ENCODE results near the gene TXNDC17. TPM values are rescaled to one million over a fixed set of nuclear protein-coding genes. Genes with fewer than 3 reads are reported as not detected.
A peak's percentile ranks its signal among the peaks of the same experiment; 100 is the strongest.
"Not testable (repeated sequence)": the region's sequence is repeated elsewhere in the genome, so short reads cannot be mapped to it uniquely, and the experiment has no call there.

The TXNDC17 gene
- total RNA-seq, result 100 to 1,000 TPM in 3 of 8 experiments, 10 to 100 TPM in 5; 70.5 to 168 (median 94.7) TPM

DNA sequence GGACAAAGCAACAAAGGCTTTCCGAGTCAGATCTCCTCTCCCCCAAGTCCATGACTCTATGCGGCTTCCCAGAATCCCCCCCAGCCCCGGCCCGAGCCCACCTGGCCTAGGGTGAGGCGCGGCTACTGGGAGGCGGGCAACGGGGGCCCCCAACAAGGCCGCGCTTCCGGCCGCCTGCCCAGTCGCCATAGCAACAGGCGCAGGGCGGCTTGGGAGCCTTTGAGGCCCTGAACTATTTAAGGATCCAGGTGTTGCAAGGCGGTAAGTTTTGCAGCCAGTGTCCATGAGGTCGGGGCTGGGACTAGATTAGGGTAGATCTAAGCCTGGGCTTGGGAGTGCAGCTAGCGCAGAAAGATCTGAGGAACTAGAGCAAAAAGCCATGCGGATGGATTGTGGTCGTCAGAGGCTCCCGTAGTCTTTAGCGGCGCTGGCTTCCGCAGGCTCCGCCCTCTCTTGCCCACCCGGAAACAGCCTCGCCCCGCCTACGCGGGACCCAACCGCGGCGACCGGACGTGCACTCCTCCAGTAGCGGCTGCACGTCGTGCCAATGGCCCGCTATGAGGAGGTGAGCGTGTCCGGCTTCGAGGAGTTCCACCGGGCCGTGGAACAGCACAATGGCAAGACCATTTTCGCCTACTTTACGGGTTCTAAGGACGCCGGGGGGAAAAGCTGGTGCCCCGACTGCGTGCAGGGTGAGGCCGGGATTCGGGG, at the start of gene TXNDC17, which contains the start of gene KIAA0753:
TSS of gene TXNDC17 (plus strand) at position 525 of the 711 bp plus-strand sequence. CDS start at position 548, 23 bp downstream.
TSS of gene KIAA0753 (minus strand) at position 176 of the 711 bp plus-strand sequence. CDS start 5,608 bp downstream, outside the sequence.
- Histone ChIP-seq H3K27ac (peak within 1 kb of the TSS; percentile 80 to 91), H3K4me1 (replicated peaks in 1 of 2) (peaks cover 17 to 18% of the 10 kb centered on the region in 2 donors), H3K4me3 (peak within 1 kb of the TSS; percentile 45 to 83 (median 69))
- 0 to 4% (median 0%) methylated on average over 1 to 18 of the region's 52 CpGs; no CpG with 5 or more reads in 3 of the 10 experiments for WGBS, 10 experiments
- ATAC-seq (replicated peaks in 6 of 8), result peak; percentile 83 to 92 (median 91)
- in situ Hi-C loops (cut with MboI; ENCODE audit: low pct_unique_long_range_greater_than_20kb in 2 of 9, low sequenced_read_pairs in 9 of 9, unreplicated experiment in 9 of 9), result no loop called here

DNA sequence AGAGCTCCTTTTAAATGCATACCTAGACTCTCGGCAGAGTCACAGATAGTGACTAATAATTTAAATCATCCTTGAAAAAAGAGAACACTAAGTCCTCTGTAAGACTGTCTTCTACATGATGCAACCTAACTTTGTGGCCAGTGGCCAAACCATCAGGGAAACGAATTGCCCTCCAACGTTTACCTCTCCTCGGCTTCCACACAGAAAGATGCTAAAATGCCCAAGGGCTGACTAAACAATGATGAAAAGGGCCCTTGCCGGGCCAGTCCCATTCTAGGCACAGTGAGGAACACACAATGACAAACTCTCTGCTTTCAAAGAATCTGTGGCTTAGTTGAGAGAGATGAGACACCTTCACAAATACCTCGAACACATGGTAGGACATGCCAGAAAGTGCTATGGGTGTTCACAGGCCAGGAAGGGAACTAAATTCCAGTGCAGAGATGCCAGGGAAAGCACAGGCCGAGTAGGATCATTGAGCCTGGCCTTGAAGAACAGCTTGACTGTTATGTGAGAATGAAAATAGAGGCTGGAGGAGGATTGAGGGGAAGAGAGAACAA, 49.2 kb upstream of the TXNDC17 start:
- in situ Hi-C loops (cut with MboI; ENCODE audit: low pct_unique_long_range_greater_than_20kb in 2 of 9, low sequenced_read_pairs in 9 of 9, unreplicated experiment in 9 of 9), result no loop called here
- ATAC-seq (replicated peaks in 6 of 8), result peak in 3 of 8 experiments; percentile 31 to 79 (median 53)
- Histone ChIP-seq H3K4me1 (replicated peaks in 1 of 2) (no peaks in the 10 kb centered on the region), H3K4me3 (no peak overlapping the region), H3K27ac (no peak overlapping the region)
- WGBS, 10 experiments, result 0 to 100% (median 64%) methylated on average over 1 to 7 of the region's 7 CpGs

DNA sequence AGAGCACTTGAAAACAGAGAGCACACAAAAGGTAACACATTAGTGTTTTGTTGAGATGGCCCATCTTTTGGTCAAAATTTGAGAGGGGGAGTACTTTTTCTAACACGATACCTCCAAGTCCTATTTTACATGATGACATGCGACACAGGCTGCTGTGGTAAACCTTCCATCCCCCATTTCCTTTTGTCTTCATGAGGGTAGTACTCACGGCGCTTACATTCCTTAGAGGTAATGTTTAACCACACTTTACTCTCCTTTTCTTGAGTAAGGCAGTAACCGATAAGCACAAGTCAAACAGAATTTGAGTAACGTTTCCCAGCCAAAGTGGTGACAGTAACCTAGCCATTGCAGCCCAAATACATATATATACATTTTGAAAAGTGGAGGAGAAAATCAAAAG, 48.7 kb upstream of the TXNDC17 start:
- H3K4me3 ChIP-seq, result no peak overlapping the region
- in situ Hi-C loops (cut with MboI; ENCODE audit: low pct_unique_long_range_greater_than_20kb in 2 of 9, low sequenced_read_pairs in 9 of 9, unreplicated experiment in 9 of 9), result no loop called here
- no peaks in the 10 kb centered on the region for H3K4me1 ChIP-seq (replicated peaks in 1 of 2)
- no peak for ATAC-seq (replicated peaks in 6 of 8)
- no peak overlapping the region for H3K27ac ChIP-seq
- 12 to 100% (median 39%) methylated on average over 1 to 6 of the region's 6 CpGs for WGBS, 10 experiments

DNA sequence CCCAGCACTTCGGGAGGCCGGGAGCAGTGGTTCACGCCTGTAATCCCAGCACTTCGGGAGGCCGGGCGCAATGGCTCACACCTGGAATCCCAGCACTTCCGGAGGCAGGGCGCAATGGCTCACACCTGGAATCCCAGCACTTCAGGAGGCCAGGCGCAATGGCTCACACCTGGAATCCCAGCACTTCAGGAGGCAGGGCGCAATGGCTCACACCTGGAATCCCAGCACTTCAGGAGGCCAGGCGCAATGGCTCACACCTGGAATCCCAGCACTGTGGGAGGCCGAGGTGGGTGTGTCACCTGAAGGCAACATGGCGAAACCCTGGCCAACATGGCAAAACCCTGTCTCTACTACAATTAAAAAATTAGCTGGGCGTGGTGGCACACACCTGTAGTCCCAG, 47.5 kb upstream of the TXNDC17 start:
- H3K27ac ChIP-seq; H3K4me3 ChIP-seq; in situ Hi-C loops (cut with MboI; ENCODE audit: low pct_unique_long_range_greater_than_20kb in 2 of 9, low sequenced_read_pairs in 9 of 9, unreplicated experiment in 9 of 9); ATAC-seq (replicated peaks in 6 of 8); H3K4me1 ChIP-seq (replicated peaks in 1 of 2): not testable (repeated sequence)
- WGBS, 10 experiments, result 98 to 100% (median 100%) methylated on average over 1 to 10 of the region's 14 CpGs; no CpG with 5 or more reads in 5 of the 10 experiments

DNA sequence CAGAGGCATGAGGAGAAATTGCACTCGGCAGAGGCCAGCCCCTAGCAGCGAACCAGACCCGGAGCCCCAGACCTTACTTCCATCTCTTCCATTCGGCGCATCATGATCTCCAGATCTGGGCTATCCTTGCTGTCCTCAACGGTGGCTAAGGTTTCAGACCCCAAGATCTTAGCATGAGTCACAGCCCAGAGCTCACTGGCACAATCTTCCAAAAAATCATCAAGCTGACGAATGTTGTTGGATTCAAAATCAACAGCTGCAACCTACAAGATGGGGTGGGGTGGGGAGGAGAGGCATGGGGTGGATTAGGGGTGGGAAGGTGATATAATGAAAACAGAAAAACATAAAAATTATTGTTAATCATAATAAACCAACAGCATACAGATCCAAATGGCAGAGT, 44.8 kb upstream of the TXNDC17 start:
- in situ Hi-C loops (cut with MboI; ENCODE audit: low pct_unique_long_range_greater_than_20kb in 2 of 9, low sequenced_read_pairs in 9 of 9, unreplicated experiment in 9 of 9), result no loop called here
- 67 to 100% (median 100%) methylated on average over 1 to 2 of the region's 7 CpGs; no CpG with 5 or more reads in 6 of the 10 experiments for WGBS, 10 experiments

DNA sequence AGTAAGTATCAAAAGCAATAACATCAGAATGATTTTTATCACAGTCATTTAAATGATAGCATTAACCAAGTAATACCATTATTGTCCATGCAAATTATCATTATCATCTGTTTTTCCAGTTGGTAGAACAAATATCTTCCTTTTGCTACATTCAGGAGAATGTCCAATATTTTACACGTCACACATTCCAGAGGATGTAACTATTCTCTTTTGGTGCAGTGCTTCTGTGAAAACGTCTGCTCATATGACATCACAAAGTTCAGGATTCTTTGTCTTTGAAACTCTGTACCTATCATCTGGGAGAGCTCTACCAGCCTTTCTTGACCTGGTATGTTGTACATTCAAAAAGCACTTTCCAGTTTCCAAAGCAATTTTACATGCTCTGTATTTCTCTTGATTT, 44.3 kb upstream of the TXNDC17 start:
- Histone ChIP-seq H3K27ac (no peak overlapping the region), H3K4me3 (no peak overlapping the region), H3K4me1 (replicated peaks in 1 of 2) (no peaks in the 10 kb centered on the region)
- WGBS, 10 experiments, result 30 to 100% (median 92%) methylated on average over 1 to 2 of the region's 2 CpGs; no CpG with 5 or more reads in 1 of the 10 experiments
- no peak for ATAC-seq (replicated peaks in 6 of 8)
- in situ Hi-C loops (cut with MboI; ENCODE audit: low pct_unique_long_range_greater_than_20kb in 2 of 9, low sequenced_read_pairs in 9 of 9, unreplicated experiment in 9 of 9), result no loop called here

More for the DNA sequence above, 44.8 kb upstream of the TXNDC17 start:
- Histone ChIP-seq H3K27ac (no peak overlapping the region), H3K4me1 (replicated peaks in 1 of 2) (no peaks in the 10 kb centered on the region), H3K4me3 (no peak overlapping the region)
- no peak for ATAC-seq (replicated peaks in 6 of 8)

DNA sequence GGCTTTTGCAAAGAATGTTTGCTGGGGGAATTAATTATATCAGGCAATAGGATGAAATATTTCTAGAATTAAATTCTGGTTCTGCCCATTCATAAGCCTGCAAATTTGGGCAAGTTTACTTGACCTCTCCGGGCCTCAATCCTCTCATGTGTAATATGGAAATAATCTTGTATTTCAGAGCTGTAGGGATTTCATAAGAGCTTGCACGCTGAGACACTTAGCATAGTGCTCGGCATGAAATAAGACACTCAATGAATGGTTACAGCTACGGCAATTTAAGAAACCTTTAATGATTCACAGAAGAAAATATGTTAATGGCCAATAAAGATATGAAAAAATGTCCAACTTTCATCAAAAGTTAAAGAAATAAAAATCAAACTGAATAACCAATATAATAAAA, 43.9 kb upstream of the TXNDC17 start:
- in situ Hi-C loops (cut with MboI; ENCODE audit: low pct_unique_long_range_greater_than_20kb in 2 of 9, low sequenced_read_pairs in 9 of 9, unreplicated experiment in 9 of 9), result no loop called here
- ATAC-seq (replicated peaks in 6 of 8), result peak in 2 of 8 experiments; percentile 36 to 61
- WGBS, 10 experiments, result 30 to 100% (median 89%) methylated on average over 2 to 4 of the region's 4 CpGs
- no peak overlapping the region for H3K27ac ChIP-seq
- no peaks in the 10 kb centered on the region for H3K4me1 ChIP-seq (replicated peaks in 1 of 2)
- H3K4me3 ChIP-seq, result no peak overlapping the region

DNA sequence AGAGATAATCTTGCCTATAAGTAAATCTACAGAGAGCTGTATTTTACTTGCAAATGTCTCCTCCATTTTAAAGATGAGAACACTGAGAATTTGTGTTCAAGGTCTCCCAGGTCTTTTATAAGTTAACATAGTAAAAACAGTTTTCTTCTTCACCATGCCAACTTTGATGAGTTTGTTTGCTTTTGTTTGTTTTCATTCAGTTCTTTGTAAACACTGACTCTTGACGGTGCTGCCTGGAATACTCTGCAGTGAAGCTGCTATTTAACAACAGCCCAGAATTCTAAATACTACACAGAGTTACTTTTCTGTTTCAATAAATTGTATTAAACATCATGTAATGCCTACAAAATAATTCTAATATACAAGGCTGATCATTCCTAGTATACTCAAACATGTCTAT, 43.1 kb upstream of the TXNDC17 start:
- in situ Hi-C loops (cut with MboI; ENCODE audit: low pct_unique_long_range_greater_than_20kb in 2 of 9, low sequenced_read_pairs in 9 of 9, unreplicated experiment in 9 of 9), result no loop called here
- WGBS, 10 experiments, result 78 to 100% (median 87%) methylated on average over 1 of the region's 1 CpG; no CpG with 5 or more reads in 2 of the 10 experiments
- H3K4me3 ChIP-seq, result no peak overlapping the region

DNA sequence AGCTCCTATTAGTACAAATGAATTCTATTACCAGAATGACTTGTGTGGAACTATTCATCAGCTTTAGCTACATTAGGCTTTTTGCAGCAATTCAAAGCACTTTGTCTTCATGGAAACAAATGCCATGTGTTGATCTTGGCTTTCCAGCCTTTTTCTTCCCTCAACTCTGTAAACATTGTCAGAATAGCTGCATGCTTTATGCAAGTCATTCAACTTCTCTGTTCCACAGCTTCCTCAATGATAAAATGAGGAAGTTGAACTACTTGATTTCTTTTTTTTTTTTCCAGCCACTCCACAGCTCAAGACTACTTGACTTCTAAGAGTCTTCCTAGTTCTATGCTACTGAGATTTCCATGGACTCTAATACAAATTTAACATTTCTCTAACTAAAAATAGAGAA, 41.5 kb upstream of the TXNDC17 start:
- in situ Hi-C loops (cut with MboI; ENCODE audit: low pct_unique_long_range_greater_than_20kb in 2 of 9, low sequenced_read_pairs in 9 of 9, unreplicated experiment in 9 of 9), result no loop called here
- H3K4me1 ChIP-seq (replicated peaks in 1 of 2), result no peaks in the 10 kb centered on the region
- H3K4me3 ChIP-seq, result no peak overlapping the region
- no peak overlapping the region for H3K27ac ChIP-seq
- ATAC-seq (replicated peaks in 6 of 8), result peak in 6 of 8 experiments; percentile 35 to 92 (median 59)

More for the DNA sequence above, 43.1 kb upstream of the TXNDC17 start:
- no peak overlapping the region for H3K27ac ChIP-seq
- no peaks in the 10 kb centered on the region for H3K4me1 ChIP-seq (replicated peaks in 1 of 2)
- peak in 1 of 8 experiments; percentile 49 for ATAC-seq (replicated peaks in 6 of 8)

DNA sequence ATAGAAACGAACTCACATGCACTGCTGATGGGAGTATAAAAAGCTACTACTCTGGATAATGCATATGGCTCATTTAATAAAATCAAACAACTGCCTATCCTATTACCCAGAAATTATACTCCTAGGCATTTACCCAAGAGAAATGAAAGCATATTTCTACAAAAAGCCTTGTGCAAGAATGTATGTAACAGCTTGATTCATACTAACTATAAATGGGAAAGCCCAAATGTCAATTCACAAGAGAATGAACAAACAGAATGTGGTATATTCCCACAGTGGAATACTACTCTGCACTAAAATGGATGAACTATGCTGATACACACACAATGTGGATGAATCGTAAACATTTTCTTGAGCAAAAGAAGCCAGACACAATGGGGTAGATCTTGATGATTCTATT, 38.7 kb upstream of the TXNDC17 start:
- ATAC-seq (replicated peaks in 6 of 8), result no peak
- 40 to 100% (median 95%) methylated on average over 1 to 2 of the region's 2 CpGs; no CpG with 5 or more reads in 2 of the 10 experiments for WGBS, 10 experiments
- Histone ChIP-seq H3K27ac (no peak overlapping the region), H3K4me1 (replicated peaks in 1 of 2) (no peaks in the 10 kb centered on the region), H3K4me3 (no peak overlapping the region)
- in situ Hi-C loops (cut with MboI; ENCODE audit: low pct_unique_long_range_greater_than_20kb in 2 of 9, low sequenced_read_pairs in 9 of 9, unreplicated experiment in 9 of 9), result no loop called here

DNA sequence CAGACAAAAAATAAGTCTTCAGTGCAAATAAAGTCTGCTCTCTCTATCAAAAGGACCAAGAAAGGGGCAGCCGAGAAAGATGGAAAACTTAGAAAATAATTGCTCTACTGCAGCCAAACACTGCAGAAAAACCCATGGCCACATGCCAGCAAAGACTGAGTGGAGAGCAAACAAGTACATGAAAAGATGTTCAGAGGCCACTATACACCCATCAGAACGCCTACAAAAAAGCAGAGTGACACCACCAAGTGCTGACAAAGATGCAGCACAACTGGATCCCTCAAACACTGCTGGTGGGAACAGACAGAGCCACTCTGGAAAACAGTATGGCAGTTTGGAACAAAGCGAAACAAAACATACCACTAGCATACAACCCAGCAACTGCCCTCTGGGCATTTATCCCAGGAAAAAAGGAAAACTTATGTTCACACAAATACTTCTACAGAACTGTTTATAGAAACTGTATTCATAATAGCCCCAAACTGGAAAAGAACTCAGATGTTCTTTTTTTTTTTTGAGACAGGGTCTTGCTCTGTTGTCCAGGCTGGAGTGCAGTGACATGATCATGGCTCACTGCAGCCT, 37.0 kb upstream of the TXNDC17 start:
- ATAC-seq (replicated peaks in 6 of 8), result peak in 4 of 8 experiments; percentile 17 to 84 (median 54)
- Histone ChIP-seq H3K4me1 (replicated peaks in 1 of 2) (no peaks in the 10 kb centered on the region), H3K4me3 (no peak overlapping the region), H3K27ac (no peak overlapping the region)
- in situ Hi-C loops (cut with MboI; ENCODE audit: low pct_unique_long_range_greater_than_20kb in 2 of 9, low sequenced_read_pairs in 9 of 9, unreplicated experiment in 9 of 9), result no loop called here
- WGBS, 10 experiments, result 30 to 100% (median 93%) methylated on average over 1 to 3 of the region's 3 CpGs; no CpG with 5 or more reads in 1 of the 10 experiments

DNA sequence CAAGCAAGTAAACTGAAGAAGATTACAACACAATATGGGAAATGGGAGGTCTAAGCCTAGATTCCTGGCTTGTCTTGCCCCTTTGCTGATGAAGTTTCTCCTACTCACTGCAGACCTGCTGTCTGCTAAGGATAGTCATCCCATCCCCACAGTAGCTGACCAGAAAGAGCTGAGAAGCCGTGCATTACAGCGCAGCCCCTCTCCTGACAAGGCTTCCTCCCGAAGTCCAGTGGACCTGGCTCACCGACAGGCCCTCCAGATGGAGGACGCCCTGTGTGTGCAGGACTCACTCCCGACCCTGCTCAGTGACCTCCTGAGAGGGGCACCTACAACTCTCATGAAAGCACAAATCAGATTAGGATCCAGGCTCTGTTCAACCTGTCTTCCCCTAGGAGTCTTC, 35.7 kb upstream of the TXNDC17 start:
- Histone ChIP-seq H3K4me1 (replicated peaks in 1 of 2) (no peaks in the 10 kb centered on the region), H3K4me3 (no peak overlapping the region), H3K27ac (no peak overlapping the region)
- WGBS, 10 experiments, result 87 to 100% (median 96%) methylated on average over 2 to 6 of the region's 6 CpGs; no CpG with 5 or more reads in 5 of the 10 experiments
- in situ Hi-C loops (cut with MboI; ENCODE audit: low pct_unique_long_range_greater_than_20kb in 2 of 9, low sequenced_read_pairs in 9 of 9, unreplicated experiment in 9 of 9), result no loop called here
- no peak for ATAC-seq (replicated peaks in 6 of 8)

DNA sequence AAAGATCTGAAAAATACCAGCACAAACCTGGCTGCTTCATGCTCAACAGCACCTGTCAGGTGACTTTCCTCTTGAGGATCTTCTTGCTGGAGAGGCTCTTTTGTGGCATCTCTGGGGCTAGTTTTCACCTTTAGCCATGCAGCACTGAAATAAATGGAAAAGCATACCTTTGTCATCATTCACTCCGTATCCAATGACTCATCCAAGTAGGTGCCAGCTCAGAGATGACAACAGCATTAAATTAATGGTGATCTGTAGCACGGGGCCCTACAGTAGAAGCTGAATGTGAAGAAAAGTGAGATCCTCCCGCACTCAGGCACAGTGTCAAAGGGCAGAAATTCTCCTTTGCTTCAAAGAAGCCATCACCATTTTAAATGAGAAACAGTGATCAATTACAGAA, 32.5 kb upstream of the TXNDC17 start:
- in situ Hi-C loops (cut with MboI; ENCODE audit: low pct_unique_long_range_greater_than_20kb in 2 of 9, low sequenced_read_pairs in 9 of 9, unreplicated experiment in 9 of 9), result no loop called here
- 54 to 100% (median 79%) methylated on average over 1 to 3 of the region's 3 CpGs; no CpG with 5 or more reads in 1 of the 10 experiments for WGBS, 10 experiments
- no peak overlapping the region for H3K27ac ChIP-seq
- H3K4me1 ChIP-seq (replicated peaks in 1 of 2), result no peaks in the 10 kb centered on the region
- ATAC-seq (replicated peaks in 6 of 8), result no peak
- H3K4me3 ChIP-seq, result no peak overlapping the region
